ENCODE results near the gene PRR19.

PRR19 gene

GRCh38 chr19:42278452-42279154, 23.3 kb upstream of the PRR19 start:
- no peaks in the 10 kb centered on the region for H3K9me3 Mint-ChIP-seq
- H3K27ac Mint-ChIP-seq: no peak overlapping the region
- ATAC-seq: no peak
- H3K27me3 Mint-ChIP-seq: no peaks in the 10 kb centered on the region
- H3K4me3 Mint-ChIP-seq: peak overlapping the region; percentile 86
- H3K36me3 Mint-ChIP-seq: peaks cover 26% of the 10 kb centered on the region
- peaks cover 39% of the 10 kb centered on the region for H3K4me1 Mint-ChIP-seq

GRCh38 chr19:42279155-42279901, 22.6 kb upstream of the PRR19 start:
- H3K4me3 Mint-ChIP-seq: peak overlapping the region; percentile 86
- peaks cover 39% of the 10 kb centered on the region for H3K4me1 Mint-ChIP-seq
- H3K9me3 Mint-ChIP-seq: no peaks in the 10 kb centered on the region
- peaks cover 19% of the 10 kb centered on the region for H3K36me3 Mint-ChIP-seq
- H3K27me3 Mint-ChIP-seq: no peaks in the 10 kb centered on the region
- no peak overlapping the region for H3K27ac Mint-ChIP-seq
- ATAC-seq: no peak

- Mint-ChIP-seq H3K36me3 (peaks cover 10% of the 10 kb centered on the region), H3K27ac (no peak overlapping the region), H3K9me3 (no peaks in the 10 kb centered on the region), H3K4me3 (peak overlapping the region; percentile 86), H3K27me3 (no peaks in the 10 kb centered on the region), H3K4me1 (peaks cover 39% of the 10 kb centered on the region)
- peak; percentile 67 for ATAC-seq
These were observed 21.8 kb upstream of the PRR19 start for GRCh38 chr19:42279902-42280814.

- H3K4me1 Mint-ChIP-seq: peaks cover 41% of the 10 kb centered on the region
- H3K36me3 Mint-ChIP-seq: peaks cover 7% of the 10 kb centered on the region
- H3K4me3 Mint-ChIP-seq: peak overlapping the region; percentile 69
- no peaks in the 10 kb centered on the region for H3K27me3 Mint-ChIP-seq
- ATAC-seq: no peak
- H3K27ac Mint-ChIP-seq: no peak overlapping the region
- H3K9me3 Mint-ChIP-seq: no peaks in the 10 kb centered on the region
These were observed 21.2 kb upstream of the PRR19 start for GRCh38 chr19:42280815-42281145.

GRCh38 chr19:42281146-42281826, 20.6 kb upstream of the PRR19 start:
- ATAC-seq: no peak
- no peaks in the 10 kb centered on the region for H3K9me3 Mint-ChIP-seq
- H3K36me3 Mint-ChIP-seq: peaks cover 6% of the 10 kb centered on the region
- no peak overlapping the region for H3K27ac Mint-ChIP-seq
- H3K27me3 Mint-ChIP-seq: no peaks in the 10 kb centered on the region
- H3K4me3 Mint-ChIP-seq: peak overlapping the region; percentile 69
- peaks cover 41% of the 10 kb centered on the region for H3K4me1 Mint-ChIP-seq

- H3K36me3 Mint-ChIP-seq: peaks cover 5% of the 10 kb centered on the region
- ATAC-seq: no peak
- H3K4me1 Mint-ChIP-seq: peaks cover 42% of the 10 kb centered on the region
- no peaks in the 10 kb centered on the region for H3K9me3 Mint-ChIP-seq
- no peaks in the 10 kb centered on the region for H3K27me3 Mint-ChIP-seq
- H3K27ac Mint-ChIP-seq: no peak overlapping the region
- H3K4me3 Mint-ChIP-seq: peak overlapping the region; percentile 61
These were observed 19.8 kb upstream of the PRR19 start for GRCh38 chr19:42281827-42282762.

- no peaks in the 10 kb centered on the region for H3K9me3 Mint-ChIP-seq
- ATAC-seq: no peak
- no peak overlapping the region for H3K4me3 Mint-ChIP-seq
- no peaks in the 10 kb centered on the region for H3K27me3 Mint-ChIP-seq
- H3K36me3 Mint-ChIP-seq: peaks cover 5% of the 10 kb centered on the region
- no peak overlapping the region for H3K27ac Mint-ChIP-seq
- H3K4me1 Mint-ChIP-seq: peaks cover 42% of the 10 kb centered on the region
These were observed 19.1 kb upstream of the PRR19 start for GRCh38 chr19:42282819-42283187.

- Mint-ChIP-seq H3K27me3 (no peaks in the 10 kb centered on the region), H3K4me1 (peaks cover 36% of the 10 kb centered on the region), H3K27ac (no peak overlapping the region), H3K9me3 (no peaks in the 10 kb centered on the region), H3K4me3 (no peak overlapping the region), H3K36me3 (peaks cover 7% of the 10 kb centered on the region)
- peak; percentile 81 for ATAC-seq
These were observed 18.5 kb upstream of the PRR19 start for GRCh38 chr19:42283188-42284065.

- peaks cover 13% of the 10 kb centered on the region for H3K36me3 Mint-ChIP-seq
- H3K4me1 Mint-ChIP-seq: peaks cover 29% of the 10 kb centered on the region
- peak; percentile 56 for ATAC-seq
- no peak overlapping the region for H3K27ac Mint-ChIP-seq
- no peaks in the 10 kb centered on the region for H3K27me3 Mint-ChIP-seq
- H3K9me3 Mint-ChIP-seq: no peaks in the 10 kb centered on the region
- H3K4me3 Mint-ChIP-seq: no peak overlapping the region
These were observed 17.8 kb upstream of the PRR19 start for GRCh38 chr19:42284066-42284501.

- no peak for ATAC-seq
- peaks cover 13% of the 10 kb centered on the region for H3K36me3 Mint-ChIP-seq
- H3K9me3 Mint-ChIP-seq: no peaks in the 10 kb centered on the region
- peaks cover 22% of the 10 kb centered on the region for H3K4me1 Mint-ChIP-seq
- H3K27me3 Mint-ChIP-seq: no peaks in the 10 kb centered on the region
- H3K27ac Mint-ChIP-seq: peak overlapping the region; percentile 77
- peak overlapping the region; percentile 92 for H3K4me3 Mint-ChIP-seq
These were observed 17.2 kb upstream of the PRR19 start for GRCh38 chr19:42284591-42285341.

- Mint-ChIP-seq H3K4me1 (peaks cover 23% of the 10 kb centered on the region), H3K27ac (peak overlapping the region; percentile 77), H3K36me3 (peaks cover 13% of the 10 kb centered on the region), H3K9me3 (no peaks in the 10 kb centered on the region), H3K4me3 (peak overlapping the region; percentile 92), H3K27me3 (no peaks in the 10 kb centered on the region)
- no peak for ATAC-seq
These were observed 16.4 kb upstream of the PRR19 start for GRCh38 chr19:42285541-42285941.

GRCh38 chr19:42285988-42286348, 16.0 kb upstream of the PRR19 start:
- H3K27me3 Mint-ChIP-seq: no peaks in the 10 kb centered on the region
- no peak for ATAC-seq
- no peaks in the 10 kb centered on the region for H3K9me3 Mint-ChIP-seq
- H3K4me1 Mint-ChIP-seq: peaks cover 27% of the 10 kb centered on the region
- H3K36me3 Mint-ChIP-seq: peaks cover 13% of the 10 kb centered on the region
- peak overlapping the region; percentile 92 for H3K4me3 Mint-ChIP-seq
- H3K27ac Mint-ChIP-seq: peak overlapping the region; percentile 77
